HepG2 (cell line): ENCODE data around the gene CHL1. TPM values are rescaled to one million over a fixed set of nuclear protein-coding genes. Genes with fewer than 3 reads are reported as not detected.

ENCODE experiments used
- ATAC-seq: fragments of 200-7000 bp; cut with Tn5 transposase; 3 replicates; pipeline ENCODE4 v1.9.1; 2020; ENCODE audit warnings: mild to moderate bottlenecking, moderate library complexity
- BruUV-seq: library from RNA; stranded (reverse); fragments of 400-500 nt; replicated peaks from 2 replicates; lab custom pipeline; 2021; lab: Mats Ljungman, UMichigan
- CTCF ChIA-PET: fragments of 300-600 bp; formaldehyde crosslinking; extraction: SDS; loops from one replicate; lab custom pipeline; 2021; ENCODE audit warnings: low total read pairs, inconsistent platforms, low intra/inter-chr PET ratio; lab: Yijun Ruan, JAX
- POLR2A ChIA-PET: fragments of 350-600 bp; sonication (Branson Sonifier 250); formaldehyde crosslinking; loops from one replicate; lab custom pipeline; 2020; ENCODE audit warnings: antibody characterized with exemption, inconsistent platforms; lab: Yijun Ruan, JAX
- DNase-seq: peaks from one replicate; pipeline ENCODE4 v3.0.0-alpha.2; 2015; ENCODE audit warnings: low spot score
- FAIRE-seq: peaks from 3 replicates; lab custom pipeline; 2011; peaks lifted over from hg19 to GRCh38; lab: Jason Lieb, UNC
- H2AFZ ChIP-seq: one replicate; pipeline ENCODE4 v1.6.1; 2011; ENCODE audit warnings: low read length, inconsistent platforms
- H3K27ac ChIP-seq: fragments of 300-600 bp; 3 replicates; pipeline ENCODE4 v1.8.0; 2011; ENCODE audit warnings: mixed run types, mild to moderate bottlenecking, mixed read lengths, low read length, inconsistent platforms; ENCODE audit not compliant: insufficient read depth; ENCODE audit errors: extremely low read length
- H3K27me3 ChIP-seq, 2 experiments: fragments of 200-600 bp in 1 of 2; 2 replicates in 1 of 2; 3 replicates in 1 of 2; pipeline versions ENCODE4 v1.6.0 to v1.8.0; 2011; ENCODE audit warnings: low read length in 2 of 2, mild to moderate bottlenecking in 2 of 2, moderate library complexity in 2 of 2, inconsistent platforms in 1 of 2; ENCODE audit not compliant: insufficient read depth in 2 of 2, control insufficient read depth in 1 of 2
- H3K36me3 ChIP-seq, 2 experiments: fragments of 200-600 bp in 1 of 2; replicated peaks in 1 of 2; 2 replicates in 1 of 2; 3 replicates in 1 of 2; pipeline versions ENCODE4 v1.5.1 to v1.8.0; 2011; ENCODE audit warnings: low read length in 2 of 2, inconsistent platforms in 1 of 2; ENCODE audit not compliant: insufficient read depth in 2 of 2, control insufficient read depth in 1 of 2
- H3K4me1 ChIP-seq: 2 replicates; pipeline ENCODE4 v1.5.1; 2012; ENCODE audit warnings: low read length, inconsistent platforms; ENCODE audit not compliant: insufficient read depth
- H3K4me2 ChIP-seq: 2 replicates; pipeline ENCODE4 v1.6.0; 2011; ENCODE audit warnings: low read depth, low read length, inconsistent platforms
- H3K4me3 ChIP-seq, 3 experiments: fragments of 200-600 bp in 1 of 3; sonication (generic), shearing (Covaris generic) in 1 of 3; replicated peaks in 1 of 3; 2 replicates each; pipeline ENCODE4 v1.5.1; 2011 to 2016; ENCODE audit warnings: low read length in 3 of 3, inconsistent platforms in 2 of 3, low read depth in 2 of 3, mild to moderate bottlenecking in 2 of 3, control low read depth in 1 of 3, mixed read lengths in 1 of 3; ENCODE audit not compliant: insufficient read depth in 1 of 3
- H3K79me2 ChIP-seq: one replicate; pipeline ENCODE4 v1.6.1; 2011; ENCODE audit warnings: low read length, inconsistent platforms; ENCODE audit not compliant: insufficient read depth
- H3K9ac ChIP-seq: 2 replicates; pipeline ENCODE4 v1.6.0; 2011; ENCODE audit warnings: mild to moderate bottlenecking, low read depth, low read length, inconsistent platforms; ENCODE audit not compliant: insufficient read depth
- H3K9me3 ChIP-seq: 2 replicates; pipeline ENCODE4 v1.5.1; 2012; ENCODE audit warnings: mild to moderate bottlenecking, low read length
- H4K20me1 ChIP-seq: 2 replicates; pipeline ENCODE4 v1.6.0; 2011; ENCODE audit warnings: inconsistent platforms, mild to moderate bottlenecking, low read length, moderate library complexity; ENCODE audit not compliant: insufficient read depth
- HOXD1 ChIP-seq: sonication (generic); formaldehyde crosslinking; IDR thresholded peaks from 2 replicates; pipeline ENCODE4 v1.5.0; 2020; ENCODE audit warnings: missing genetic modification reagents
- KDM1A ChIP-seq: IDR thresholded peaks from 2 replicates; pipeline ENCODE4 v1.6.1; 2016; ENCODE audit warnings: missing compliant biosample characterization
- SOX13 ChIP-seq, 3 experiments: fragments of 450-650 bp in 1 of 3; sonication (generic) in 1 of 3; formaldehyde crosslinking in 1 of 3; IDR thresholded peaks in 2 of 3; conservative IDR thresholded peaks in 1 of 3; 2 replicates each; pipeline versions ENCODE4 v1.5.0 to v1.6.1; 2016 to 2020; ENCODE audit warnings: antibody characterized with exemption in 1 of 3, mild to moderate bottlenecking in 1 of 3, missing compliant biosample characterization in 1 of 3, missing genetic modification reagents in 1 of 3, moderate library complexity in 1 of 3
- TARDBP ChIP-seq: sonication (generic); formaldehyde crosslinking; IDR thresholded peaks from 2 replicates; pipeline ENCODE4 v1.8.0; 2022; ENCODE audit warnings: mild to moderate bottlenecking, missing genetic modification reagents
- ZBTB10 ChIP-seq: sonication (generic); formaldehyde crosslinking; IDR thresholded peaks from 2 replicates; pipeline ENCODE4 v1.4.0; 2020; ENCODE audit warnings: missing genetic modification reagents, borderline replicate concordance
- ZFP90 ChIP-seq: sonication (generic); formaldehyde crosslinking; IDR thresholded peaks from 2 replicates; pipeline ENCODE4 v1.8.0; 2022; ENCODE audit warnings: missing genetic modification reagents, mild to moderate bottlenecking, inconsistent platforms, borderline replicate concordance
- ZIK1 ChIP-seq: sonication (generic); formaldehyde crosslinking; IDR thresholded peaks from 2 replicates; pipeline ENCODE4 v1.5.0; 2020; ENCODE audit warnings: mild to moderate bottlenecking, low read depth, missing genetic modification reagents, borderline replicate concordance
- ZNF34 ChIP-seq: sonication (generic); formaldehyde crosslinking; IDR thresholded peaks from 2 replicates; pipeline ENCODE4 v1.4.0; 2020; ENCODE audit warnings: mild to moderate bottlenecking, missing genetic modification reagents, borderline replicate concordance
- ZNF543 ChIP-seq: sonication (generic); formaldehyde crosslinking; IDR thresholded peaks from 2 replicates; pipeline ENCODE4 v1.4.0; 2020; ENCODE audit warnings: mild to moderate bottlenecking, missing genetic modification reagents
- ZNF619 ChIP-seq: sonication (generic); formaldehyde crosslinking; IDR thresholded peaks from 2 replicates; pipeline ENCODE4 v1.4.0; 2020; ENCODE audit warnings: mild to moderate bottlenecking, missing genetic modification reagents
- ZSCAN31 ChIP-seq: sonication (generic); formaldehyde crosslinking; IDR thresholded peaks from 2 replicates; pipeline ENCODE4 v1.5.0; 2020; ENCODE audit warnings: low read depth, mild to moderate bottlenecking, missing genetic modification reagents
- WGBS: methylation state at CpG from one replicate; pipeline ENCODE4 v1.1.6; 2017; ENCODE audit warnings: low lambda C conversion rate; 5-methylcytosine and 5-hydroxymethylcytosine counted together
- in situ Hi-C: cut with HindIII; loops from 2 replicates; pipeline ENCODE4 v1.10.0; 2017; ENCODE audit warnings: low pct_unique_long_range_greater_than_20kb; ENCODE audit not compliant: extremely low pct_ligation_motif_present
- intact Hi-C: fragments of 100-400 bp; cut with micrococcal nuclease; formaldehyde crosslinking; loops from one replicate; pipeline ENCODE4 v1.10.0; 2022; ENCODE audit not compliant: unreplicated experiment
- polyA plus RNA-seq, 8 experiments: library from polyadenylated mRNA; depleted of rRNA in 3 of 8; stranded (reverse) in 7 of 8; unstranded in 1 of 8; fragments of >200 nt; fragmentation: Illumina TruSeq in 4 of 8; extraction: Trizol in 4 of 8; gene quantifications; 2 replicates each; pipeline versions ENCODE4 v1.2.1 to v1.2.3, GENCODE V29; 2011 to 2016; ENCODE audit warnings: low read depth in 4 of 8, missing spikeins in 1 of 8, mixed read lengths in 1 of 8; ENCODE audit not compliant: insufficient read depth in 1 of 8
- total RNA-seq, 5 experiments: library from RNA; depleted of rRNA; stranded (reverse); fragments of >200 nt; fragmentation: Illumina TruSeq; extraction: Trizol; gene quantifications; 2 replicates each; pipeline ENCODE4 v1.2.3, GENCODE V29; 2016; ENCODE audit warnings: low read depth in 1 of 5
- TF ChIP-seq, protein P1 (sequence below): sonication (generic); formaldehyde crosslinking; IDR thresholded peaks from 2 replicates; pipeline ENCODE4 v1.8.0; 2022; ENCODE audit warnings: missing genetic modification reagents, mild to moderate bottlenecking, inconsistent platforms, borderline replicate concordance
- TF ChIP-seq, protein P2 (sequence below): sonication (generic); formaldehyde crosslinking; IDR thresholded peaks from 2 replicates; pipeline ENCODE4 v1.5.0; 2020; ENCODE audit warnings: missing genetic modification reagents, mild to moderate bottlenecking, borderline replicate concordance
- TF ChIP-seq, protein P3 (sequence below): fragments of 450-650 bp; IDR thresholded peaks from 2 replicates; pipeline ENCODE4 v1.6.1; 2016
- TF ChIP-seq, protein P4 (sequence below): sonication (generic); formaldehyde crosslinking; IDR thresholded peaks from 2 replicates; pipeline ENCODE4 v1.5.0; 2020; ENCODE audit warnings: mild to moderate bottlenecking, low read depth, missing genetic modification reagents, borderline replicate concordance

Gene CHL1
- total and polyA plus RNA-seq, 2 of the 13 experiments (the other 11 are each of a cell fraction or from before 2014, with no cell fraction given), result not detected

DNA sequence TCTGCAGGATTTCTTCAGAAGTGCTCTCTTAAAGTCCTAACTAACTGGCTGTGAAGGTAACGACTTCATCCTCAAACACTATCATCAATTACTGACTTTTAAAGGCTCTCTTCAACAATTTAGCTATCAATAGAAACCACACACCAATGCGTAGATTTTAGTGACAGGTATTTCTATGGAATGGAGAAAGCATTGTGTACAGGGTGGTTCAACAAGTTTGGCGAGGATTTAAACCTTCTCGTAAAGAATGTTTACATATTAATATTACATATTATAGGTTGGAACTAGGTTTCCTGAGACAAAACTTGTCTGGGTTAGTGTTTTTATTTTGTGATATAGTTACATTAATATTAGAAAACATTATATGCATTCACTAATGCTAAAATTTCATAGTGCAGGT is 233.6 kb downstream of the CHL1 start (continued):
- TF ChIP-seq, protein P1, sequence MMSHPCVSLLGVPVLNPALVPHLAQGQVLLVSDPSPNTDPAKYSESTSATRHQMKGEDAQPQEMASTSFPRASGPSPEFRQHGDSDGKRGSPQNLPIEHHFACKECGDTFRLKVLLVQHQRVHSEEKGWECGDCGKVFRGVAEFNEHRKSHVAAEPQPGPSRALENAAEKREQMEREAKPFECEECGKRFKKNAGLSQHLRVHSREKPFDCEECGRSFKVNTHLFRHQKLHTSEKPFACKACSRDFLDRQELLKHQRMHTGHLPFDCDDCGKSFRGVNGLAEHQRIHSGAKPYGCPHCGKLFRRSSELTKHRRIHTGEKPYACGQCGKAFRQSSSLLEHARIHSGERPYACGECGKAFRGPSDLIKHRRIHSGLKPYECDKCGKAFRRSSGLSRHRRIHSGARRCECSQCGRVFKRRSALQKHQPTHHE (CRISPR knock-in tag), result no peak
- TF ChIP-seq ZFP90 (CRISPR knock-in tag), result no peak

- no peak for DNase-seq
- ChIA-PET POLR2A (no interaction called here), CTCF (no interaction called here)
- 1% methylated on average over 3 of the region's 3 CpGs for WGBS
- Histone ChIP-seq H3K9me3 (peaks cover 81% of the 10 kb centered on the region), H3K9ac (no peak overlapping the region), H3K27me3 (no peaks in the 10 kb centered on the region), H2AFZ (no peak overlapping the region), H3K4me2 (no peak overlapping the region), H4K20me1 (no peaks in the 10 kb centered on the region), H3K4me1 (no peaks in the 10 kb centered on the region), H3K27ac (no peak overlapping the region), H3K36me3 (no peaks in the 10 kb centered on the region), H3K4me3 (no peak overlapping the region), H3K79me2 (no peaks in the 10 kb centered on the region)
- ATAC-seq, result no peak
- FAIRE-seq, result no peak
- intact Hi-C loops (no loop called here), in situ Hi-C loops (no loop called here)
- no TSS peak for BruUV-seq
- TF ChIP-seq KDM1A (CRISPR knock-in tag), result no peak
- no peak for TF ChIP-seq ZNF619
- TF ChIP-seq ZNF34, result no peak
- no peak for TF ChIP-seq ZSCAN31 (CRISPR knock-in tag)
- TF ChIP-seq, protein P2, sequence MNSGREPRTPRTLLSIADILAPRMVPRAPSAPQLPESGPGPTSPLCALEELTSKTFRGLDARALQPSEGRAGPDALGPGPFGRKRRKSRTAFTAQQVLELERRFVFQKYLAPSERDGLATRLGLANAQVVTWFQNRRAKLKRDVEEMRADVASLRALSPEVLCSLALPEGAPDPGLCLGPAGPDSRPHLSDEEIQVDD, result no peak
- TF ChIP-seq HOXD1 (CRISPR knock-in tag), result no peak
- TF ChIP-seq SOX13 (IDR thresholded peaks at IDR 0.05), result no peak
- TF ChIP-seq SOX13 (CRISPR knock-in tag; conservative IDR thresholded peaks at IDR 0.05 in 1 of 2, IDR thresholded peaks at IDR 0.05 in 1 of 2), result no peak
- TF ChIP-seq ZBTB10 (CRISPR knock-in tag), result no peak
- TF ChIP-seq ZNF543, result no peak
- no peak for TF ChIP-seq TARDBP (CRISPR knock-in tag)
- no peak for TF ChIP-seq ZIK1 (CRISPR knock-in tag)
- TF ChIP-seq, protein P3, sequence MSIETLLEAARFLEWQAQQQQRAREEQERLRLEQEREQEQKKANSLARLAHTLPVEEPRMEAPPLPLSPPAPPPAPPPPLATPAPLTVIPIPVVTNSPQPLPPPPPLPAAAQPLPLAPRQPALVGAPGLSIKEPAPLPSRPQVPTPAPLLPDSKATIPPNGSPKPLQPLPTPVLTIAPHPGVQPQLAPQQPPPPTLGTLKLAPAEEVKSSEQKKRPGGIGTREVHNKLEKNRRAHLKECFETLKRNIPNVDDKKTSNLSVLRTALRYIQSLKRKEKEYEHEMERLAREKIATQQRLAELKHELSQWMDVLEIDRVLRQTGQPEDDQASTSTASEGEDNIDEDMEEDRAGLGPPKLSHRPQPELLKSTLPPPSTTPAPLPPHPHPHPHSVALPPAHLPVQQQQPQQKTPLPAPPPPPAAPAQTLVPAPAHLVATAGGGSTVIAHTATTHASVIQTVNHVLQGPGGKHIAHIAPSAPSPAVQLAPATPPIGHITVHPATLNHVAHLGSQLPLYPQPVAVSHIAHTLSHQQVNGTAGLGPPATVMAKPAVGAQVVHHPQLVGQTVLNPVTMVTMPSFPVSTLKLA, result no peak
- TF ChIP-seq, protein P4, sequence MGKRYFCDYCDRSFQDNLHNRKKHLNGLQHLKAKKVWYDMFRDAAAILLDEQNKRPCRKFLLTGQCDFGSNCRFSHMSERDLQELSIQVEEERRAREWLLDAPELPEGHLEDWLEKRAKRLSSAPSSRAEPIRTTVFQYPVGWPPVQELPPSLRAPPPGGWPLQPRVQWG (CRISPR knock-in tag), result no peak
These were observed 238.6 kb downstream of the CHL1 start for GRCh38 chr3:435161-435560.
